ENCODE results near the gene SPECC1L. TPM values are rescaled to one million over a fixed set of nuclear protein-coding genes. Genes with fewer than 3 reads are reported as not detected.

SPECC1L gene
- total RNA-seq, 1 donor from 2014 or later, result 69.2 TPM

DNA sequence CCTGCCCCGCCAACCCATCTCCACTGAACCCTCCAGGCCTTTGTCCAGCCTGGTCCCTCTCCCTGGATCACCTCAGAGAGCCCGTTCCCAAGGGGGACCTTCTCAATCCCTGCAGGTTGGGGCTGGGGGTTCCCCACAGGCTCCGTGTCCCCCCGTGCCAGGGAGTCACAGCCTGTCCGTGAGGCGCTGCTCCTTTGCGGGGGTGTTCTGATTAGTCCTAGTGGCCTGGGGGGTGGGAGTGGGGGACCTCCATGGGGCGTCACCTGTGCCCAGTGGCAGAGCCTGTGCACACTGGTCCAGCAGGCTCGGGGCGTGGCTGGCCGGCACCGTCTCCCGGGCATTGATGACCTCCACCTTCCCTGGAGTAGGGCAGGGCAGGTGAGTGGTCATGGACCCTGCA is 37.4 kb upstream of the SPECC1L start:
- H3K4me2 ChIP-seq (ENCODE audit: low read length), result no peak overlapping the region
- H3K4me1 ChIP-seq (ENCODE audit: insufficient read depth, low read length), result no peaks in the 10 kb centered on the region
- TF ChIP-seq EZH2 (IDR thresholded peaks at IDR 0.05; ENCODE audit: insufficient read depth, low read length), result no peak
- TF ChIP-seq, protein P1, sequence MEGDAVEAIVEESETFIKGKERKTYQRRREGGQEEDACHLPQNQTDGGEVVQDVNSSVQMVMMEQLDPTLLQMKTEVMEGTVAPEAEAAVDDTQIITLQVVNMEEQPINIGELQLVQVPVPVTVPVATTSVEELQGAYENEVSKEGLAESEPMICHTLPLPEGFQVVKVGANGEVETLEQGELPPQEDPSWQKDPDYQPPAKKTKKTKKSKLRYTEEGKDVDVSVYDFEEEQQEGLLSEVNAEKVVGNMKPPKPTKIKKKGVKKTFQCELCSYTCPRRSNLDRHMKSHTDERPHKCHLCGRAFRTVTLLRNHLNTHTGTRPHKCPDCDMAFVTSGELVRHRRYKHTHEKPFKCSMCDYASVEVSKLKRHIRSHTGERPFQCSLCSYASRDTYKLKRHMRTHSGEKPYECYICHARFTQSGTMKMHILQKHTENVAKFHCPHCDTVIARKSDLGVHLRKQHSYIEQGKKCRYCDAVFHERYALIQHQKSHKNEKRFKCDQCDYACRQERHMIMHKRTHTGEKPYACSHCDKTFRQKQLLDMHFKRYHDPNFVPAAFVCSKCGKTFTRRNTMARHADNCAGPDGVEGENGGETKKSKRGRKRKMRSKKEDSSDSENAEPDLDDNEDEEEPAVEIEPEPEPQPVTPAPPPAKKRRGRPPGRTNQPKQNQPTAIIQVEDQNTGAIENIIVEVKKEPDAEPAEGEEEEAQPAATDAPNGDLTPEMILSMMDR (IDR thresholded peaks at IDR 0.05; ENCODE audit: insufficient read depth, low read depth, low read length), result no peak
- H2AFZ ChIP-seq (ENCODE audit: low read depth, low read length), result no peak overlapping the region
- no peaks in the 10 kb centered on the region for H3K36me3 ChIP-seq (ENCODE audit: insufficient read depth, low read length)
- H3K27ac Mint-ChIP-seq (ENCODE audit: unreplicated experiment), result no peak overlapping the region
- peaks cover 4% of the 10 kb centered on the region for H3K27me3 Mint-ChIP-seq (ENCODE audit: low read depth, unreplicated experiment)
- H3K36me3 Mint-ChIP-seq (ENCODE audit: low read depth, unreplicated experiment), result no peaks in the 10 kb centered on the region
- no peak overlapping the region for H3K27ac ChIP-seq (ENCODE audit: low read depth, low read length)
- no peak overlapping the region for H3K9ac ChIP-seq (ENCODE audit: low read length)
- DNase-seq (ENCODE audit: low read depth), result no peak
- H3K4me3 Mint-ChIP-seq (ENCODE audit: unreplicated experiment), result no peak overlapping the region
- H3K4me3 ChIP-seq (ENCODE audit: insufficient read depth, low read depth, low read length), result no peak overlapping the region
- FAIRE-seq, result no peak
- H3K27me3 ChIP-seq (ENCODE audit: insufficient read depth, low read length), result no peaks in the 10 kb centered on the region
- H3K9me3 ChIP-seq (ENCODE audit: insufficient read depth, low read depth, low read length), result no peaks in the 10 kb centered on the region
- H3K4me1 Mint-ChIP-seq (ENCODE audit: low read depth, unreplicated experiment), result no peaks in the 10 kb centered on the region
- no peaks in the 10 kb centered on the region for H4K20me1 ChIP-seq (ENCODE audit: insufficient read depth, low read length)
- no peaks in the 10 kb centered on the region for H3K79me2 ChIP-seq (ENCODE audit: insufficient read depth, low read length)
- H3K9me3 Mint-ChIP-seq (ENCODE audit: unreplicated experiment), result no peaks in the 10 kb centered on the region

DNA sequence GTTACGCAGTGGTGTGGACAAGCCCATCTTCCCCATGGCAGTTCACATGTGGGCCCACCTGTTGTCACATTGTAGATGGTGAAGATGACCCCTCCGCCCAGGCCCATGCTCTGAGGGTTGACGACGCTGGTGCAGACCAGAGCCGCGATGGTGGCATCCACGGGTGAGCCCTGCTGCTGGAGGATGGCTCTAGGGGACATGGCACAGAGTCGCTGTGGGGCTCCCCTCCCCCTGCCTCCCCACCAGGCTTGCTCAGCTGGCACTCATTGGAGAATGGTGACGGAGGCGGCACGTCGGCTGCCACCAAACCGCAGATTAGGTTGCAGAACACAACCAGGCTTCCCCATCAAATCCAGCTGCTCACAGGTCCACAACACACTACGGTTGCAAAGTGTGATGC is 36.8 kb upstream of the SPECC1L start:
- H3K9ac ChIP-seq (ENCODE audit: low read length), result no peak overlapping the region
- DNase-seq (ENCODE audit: low read depth) (no peak), FAIRE-seq (no peak)
- H3K27ac Mint-ChIP-seq (ENCODE audit: unreplicated experiment), result no peak overlapping the region
- H2AFZ ChIP-seq (ENCODE audit: low read depth, low read length), result no peak overlapping the region
- H3K36me3 Mint-ChIP-seq (ENCODE audit: low read depth, unreplicated experiment), result no peaks in the 10 kb centered on the region
- TF ChIP-seq EZH2 (IDR thresholded peaks at IDR 0.05; ENCODE audit: insufficient read depth, low read length), result no peak
- TF ChIP-seq, protein P1 (IDR thresholded peaks at IDR 0.05; ENCODE audit: insufficient read depth, low read depth, low read length), result no peak
- no peak overlapping the region for H3K27ac ChIP-seq (ENCODE audit: low read depth, low read length)
- no peaks in the 10 kb centered on the region for H4K20me1 ChIP-seq (ENCODE audit: insufficient read depth, low read length)
- no peak overlapping the region for H3K4me3 ChIP-seq (ENCODE audit: insufficient read depth, low read depth, low read length)
- no peaks in the 10 kb centered on the region for H3K4me1 ChIP-seq (ENCODE audit: insufficient read depth, low read length)
- no peak overlapping the region for H3K4me3 Mint-ChIP-seq (ENCODE audit: unreplicated experiment)
- no peaks in the 10 kb centered on the region for H3K9me3 ChIP-seq (ENCODE audit: insufficient read depth, low read depth, low read length)
- no peaks in the 10 kb centered on the region for H3K36me3 ChIP-seq (ENCODE audit: insufficient read depth, low read length)
- no peaks in the 10 kb centered on the region for H3K9me3 Mint-ChIP-seq (ENCODE audit: unreplicated experiment)
- peaks cover 4% of the 10 kb centered on the region for H3K27me3 Mint-ChIP-seq (ENCODE audit: low read depth, unreplicated experiment)
- no peaks in the 10 kb centered on the region for H3K27me3 ChIP-seq (ENCODE audit: insufficient read depth, low read length)
- H3K4me2 ChIP-seq (ENCODE audit: low read length), result no peak overlapping the region
- H3K4me1 Mint-ChIP-seq (ENCODE audit: low read depth, unreplicated experiment), result no peaks in the 10 kb centered on the region
- H3K79me2 ChIP-seq (ENCODE audit: insufficient read depth, low read length), result no peaks in the 10 kb centered on the region

DNA sequence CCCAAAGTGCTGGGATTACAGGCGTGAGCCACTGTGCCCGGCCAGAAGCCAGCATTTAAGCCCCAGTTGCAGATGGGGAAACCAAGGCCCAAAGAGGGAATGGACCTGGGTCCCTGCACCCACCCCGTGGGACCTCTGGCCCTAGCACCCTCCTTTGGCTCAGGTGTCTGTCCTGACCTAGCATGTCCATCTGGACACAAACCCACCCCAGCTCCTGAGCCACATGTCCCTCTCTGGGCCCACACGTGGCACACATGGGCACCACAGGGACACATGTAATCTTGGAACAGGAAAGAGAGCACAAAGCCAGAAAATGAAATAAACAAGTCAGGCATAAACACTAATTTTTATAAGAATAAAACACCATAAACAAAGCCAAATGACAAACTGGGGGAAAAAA is 35.3 kb upstream of the SPECC1L start:
- H2AFZ ChIP-seq (ENCODE audit: low read depth, low read length), result no peak overlapping the region
- H4K20me1 ChIP-seq (ENCODE audit: insufficient read depth, low read length), result no peaks in the 10 kb centered on the region
- H3K9me3 ChIP-seq (ENCODE audit: insufficient read depth, low read depth, low read length), result no peaks in the 10 kb centered on the region
- no peak overlapping the region for H3K4me3 ChIP-seq (ENCODE audit: insufficient read depth, low read depth, low read length)
- Mint-ChIP-seq H3K4me3 (ENCODE audit: unreplicated experiment) (no peak overlapping the region), H3K27me3 (ENCODE audit: low read depth, unreplicated experiment) (peaks cover 4% of the 10 kb centered on the region), H3K36me3 (ENCODE audit: low read depth, unreplicated experiment) (no peaks in the 10 kb centered on the region), H3K27ac (ENCODE audit: unreplicated experiment) (no peak overlapping the region), H3K9me3 (ENCODE audit: unreplicated experiment) (no peaks in the 10 kb centered on the region), H3K4me1 (ENCODE audit: low read depth, unreplicated experiment) (no peaks in the 10 kb centered on the region)
- no peak overlapping the region for H3K27ac ChIP-seq (ENCODE audit: low read depth, low read length)
- H3K4me1 ChIP-seq (ENCODE audit: insufficient read depth, low read length), result no peaks in the 10 kb centered on the region
- no peak overlapping the region for H3K4me2 ChIP-seq (ENCODE audit: low read length)
- H3K36me3 ChIP-seq (ENCODE audit: insufficient read depth, low read length), result no peaks in the 10 kb centered on the region
- H3K9ac ChIP-seq (ENCODE audit: low read length), result no peak overlapping the region
- no peak for DNase-seq (ENCODE audit: low read depth)
- TF ChIP-seq, protein P1 (IDR thresholded peaks at IDR 0.05; ENCODE audit: insufficient read depth, low read depth, low read length), result no peak
- TF ChIP-seq EZH2 (IDR thresholded peaks at IDR 0.05; ENCODE audit: insufficient read depth, low read length), result no peak
- FAIRE-seq, result no peak
- no peaks in the 10 kb centered on the region for H3K79me2 ChIP-seq (ENCODE audit: insufficient read depth, low read length)
- H3K27me3 ChIP-seq (ENCODE audit: insufficient read depth, low read length), result no peaks in the 10 kb centered on the region
